ENCODE data around the gene AP1M1.

DNA sequence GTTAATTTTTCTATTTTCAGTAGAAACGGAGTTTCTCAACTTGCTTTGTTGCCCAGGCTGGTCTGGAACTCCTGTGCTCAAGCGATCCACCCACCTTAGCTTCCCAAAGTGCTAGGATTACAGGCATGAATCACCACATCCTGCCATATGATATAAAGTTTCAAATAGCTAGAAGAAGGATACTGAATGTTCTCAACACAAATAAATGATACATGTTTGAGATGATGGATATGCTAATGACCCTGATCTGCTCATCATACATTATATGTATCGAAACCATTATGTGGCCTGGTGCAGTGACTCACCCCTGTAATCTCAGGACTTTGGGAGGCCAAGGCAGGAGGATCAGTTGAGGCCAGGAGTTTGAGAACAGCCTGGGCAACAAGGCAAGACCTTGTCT is 35.9 kb upstream of the AP1M1 start:
- TF ChIP-seq, protein P1, sequence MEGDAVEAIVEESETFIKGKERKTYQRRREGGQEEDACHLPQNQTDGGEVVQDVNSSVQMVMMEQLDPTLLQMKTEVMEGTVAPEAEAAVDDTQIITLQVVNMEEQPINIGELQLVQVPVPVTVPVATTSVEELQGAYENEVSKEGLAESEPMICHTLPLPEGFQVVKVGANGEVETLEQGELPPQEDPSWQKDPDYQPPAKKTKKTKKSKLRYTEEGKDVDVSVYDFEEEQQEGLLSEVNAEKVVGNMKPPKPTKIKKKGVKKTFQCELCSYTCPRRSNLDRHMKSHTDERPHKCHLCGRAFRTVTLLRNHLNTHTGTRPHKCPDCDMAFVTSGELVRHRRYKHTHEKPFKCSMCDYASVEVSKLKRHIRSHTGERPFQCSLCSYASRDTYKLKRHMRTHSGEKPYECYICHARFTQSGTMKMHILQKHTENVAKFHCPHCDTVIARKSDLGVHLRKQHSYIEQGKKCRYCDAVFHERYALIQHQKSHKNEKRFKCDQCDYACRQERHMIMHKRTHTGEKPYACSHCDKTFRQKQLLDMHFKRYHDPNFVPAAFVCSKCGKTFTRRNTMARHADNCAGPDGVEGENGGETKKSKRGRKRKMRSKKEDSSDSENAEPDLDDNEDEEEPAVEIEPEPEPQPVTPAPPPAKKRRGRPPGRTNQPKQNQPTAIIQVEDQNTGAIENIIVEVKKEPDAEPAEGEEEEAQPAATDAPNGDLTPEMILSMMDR (IDR thresholded peaks at IDR 0.05; ENCODE audit: low read depth, low read length, poor library complexity, severe bottlenecking): no peak
- no peak for TF ChIP-seq EZH2phosphoT487 (IDR thresholded peaks at IDR 0.05; ENCODE audit: borderline replicate concordance, low read length)
